Posterior vena cava (tissue), 2 donors: ENCODE measurements around the gene PHOSPHO1. TPM values are rescaled to one million over a fixed set of nuclear protein-coding genes. Genes with fewer than 3 reads are reported as not detected.
"Not testable (repeated sequence)": the region's sequence is repeated elsewhere in the genome, so short reads cannot be mapped to it uniquely, and the experiment has no call there.

ENCODE experiments used
- DNase-seq: peaks from one replicate; pipeline ENCODE4 v3.0.0-alpha.2; 2020; ENCODE audit warnings: low spot score
- intact Hi-C, 2 donors: fragments of 100-400 bp; cut with DNase I; formaldehyde crosslinking; loops; one replicate each; pipeline versions ENCODE4 v1.14.1 to v1.14.2; 2022 to 2023
- total RNA-seq, 2 donors: library from RNA; stranded (reverse); fragmentation: NEBNext Ultra II Directional; extraction: Animal tissue kit (Norgen Biotek cat#: 25700); gene quantifications; one replicate each; pipeline ENCODE4 v1.2.1, GENCODE V29; 2021
- donor health status: DM: yes; HTN: yes; CAD: no.
- donor health status: DM: yes; HTN: yes; CAD: no.

Gene PHOSPHO1
- total RNA-seq, 2 donors from 2014 or later = 0.62 to 2.6 TPM

DNA sequence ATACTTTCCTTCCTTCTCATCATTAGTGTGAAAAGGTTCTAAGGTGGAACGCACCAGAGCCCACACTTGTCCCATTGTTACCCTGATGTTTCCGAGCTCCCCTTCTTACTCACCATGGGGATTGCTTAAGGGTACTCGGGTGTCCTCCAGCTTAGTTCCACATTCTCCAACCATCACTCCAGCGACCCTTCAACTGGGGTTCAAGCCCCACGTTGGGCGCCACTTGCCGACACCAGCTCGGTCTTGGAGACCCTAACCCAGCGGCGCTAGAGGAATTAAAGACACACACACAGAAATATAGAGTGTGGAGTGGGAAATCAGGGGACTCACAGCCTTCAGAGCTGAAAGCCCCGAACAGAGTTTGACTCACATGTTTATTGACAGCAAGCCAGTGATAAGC, 54.6 kb downstream of the PHOSPHO1 start:
- intact Hi-C loops = not testable (repeated sequence)

More for the DNA sequence above, 54.6 kb downstream of the PHOSPHO1 start:
- not testable (repeated sequence) for DNase-seq

Other genes with a start within 250 kb of the PHOSPHO1 start
- under 1 TPM in 1 of 2 donors, not detected in 1; 0.05 TPM for gene IGF2BP1, start 233.4 kb downstream of the PHOSPHO1 start, total RNA-seq
- under 1 TPM; 0.05 to 0.10 TPM for gene B4GALNT2, start 98.0 kb downstream of the PHOSPHO1 start, total RNA-seq
- gene GNGT2, start 20.2 kb downstream of the PHOSPHO1 start, total RNA-seq = 1 to 10 TPM; 2.1 to 2.3 TPM
- gene ABI3, start 20.1 kb downstream of the PHOSPHO1 start, total RNA-seq = 10 to 100 TPM; 10.6 TPM
- 10 to 100 TPM; 39.0 to 40.9 TPM for gene ZNF652, start 131.5 kb upstream of the PHOSPHO1 start, total RNA-seq
- 100 to 1,000 TPM; 102 to 111 TPM for gene PHB1, start 184.1 kb upstream of the PHOSPHO1 start, total RNA-seq